SW 1271 (cell line): ENCODE data around the gene TCTA.

Source experiments
- DNase-seq, 2 experiments: peaks; one replicate each; lab custom pipeline; 2025; lab: John Stamatoyannopoulos, UW

The TCTA gene

GRCh38 chr3:49410846-49411534 lies 1.2 kb upstream of the TCTA start:
- no peak for DNase-seq

- DNase-seq = no peak
These were observed 672 bp upstream of the TCTA start for GRCh38 chr3:49411535-49411967.

- no peak for DNase-seq
These were observed 562 bp downstream of the TCTA start for GRCh38 chr3:49412632-49413337.

GRCh38 chr3:49413338-49413734 lies 1.1 kb downstream of the TCTA start:
- DNase-seq = no peak

GRCh38 chr3:49414753-49415152 lies 2.5 kb downstream of the TCTA start:
- no peak for DNase-seq

GRCh38 chr3:49415931-49416601 lies 3.8 kb downstream of the TCTA start:
- DNase-seq = no peak

- no peak for DNase-seq
These were observed 4.6 kb downstream of the TCTA start for GRCh38 chr3:49416867-49417266.

GRCh38 chr3:49417516-49418120 lies 5.4 kb downstream of the TCTA start:
- DNase-seq = no peak

GRCh38 chr3:49421890-49422378 lies 9.7 kb downstream of the TCTA start:
- no peak for DNase-seq

- no peak for DNase-seq
These were observed 10.4 kb downstream of the TCTA start, which contains the start of gene AMT for GRCh38 chr3:49422379-49423248. TSS of gene AMT (minus strand) at chr3:49422473. CDS start at chr3:49422450, 23 bp downstream.

- DNase-seq = no peak
These were observed 12.6 kb downstream of the TCTA start for GRCh38 chr3:49424816-49425215.

- DNase-seq = no peak
These were observed 15.4 kb downstream of the TCTA start for GRCh38 chr3:49427586-49427985.

- DNase-seq = no peak
These were observed 16.5 kb downstream of the TCTA start for GRCh38 chr3:49428752-49429080.

- no peak for DNase-seq
These were observed 22.5 kb downstream of the TCTA start for GRCh38 chr3:49434731-49435130.

GRCh38 chr3:49445391-49445790 lies 33.2 kb downstream of the TCTA start:
- no peak for DNase-seq

GRCh38 chr3:49453621-49454020 lies 41.4 kb downstream of the TCTA start:
- no peak for DNase-seq

GRCh38 chr3:49454458-49454857 lies 42.2 kb downstream of the TCTA start:
- no peak for DNase-seq

GRCh38 chr3:49454898-49455681 lies 42.9 kb downstream of the TCTA start:
- DNase-seq = no peak

- DNase-seq = no peak
These were observed 44.2 kb downstream of the TCTA start for GRCh38 chr3:49456466-49456865.

- DNase-seq = no peak
These were observed 48.1 kb downstream of the TCTA start for GRCh38 chr3:49460188-49460890.
